Measurements from ENCODE around the gene FRMPD1. TPM values are rescaled to one million over a fixed set of nuclear protein-coding genes. Genes with fewer than 3 reads are reported as not detected.

FRMPD1 gene
- polyA plus RNA-seq, 3 donors, result 0.75 to 1.9 (median 1.1) TPM

GRCh38 chr9:37632479-37632878, 18.3 kb upstream of the FRMPD1 start:
- no peak for DNase-seq

- no peak for DNase-seq
These were observed 14.9 kb upstream of the FRMPD1 start for GRCh38 chr9:37635808-37636207.

GRCh38 chr9:37636511-37637448, 14.0 kb upstream of the FRMPD1 start:
- DNase-seq, result no peak

GRCh38 chr9:37639109-37639762, 11.5 kb upstream of the FRMPD1 start:
- no peak for DNase-seq

- DNase-seq, result no peak
These were observed 10.9 kb upstream of the FRMPD1 start for GRCh38 chr9:37639841-37640240.

- DNase-seq, result no peak
These were observed 10.5 kb upstream of the FRMPD1 start for GRCh38 chr9:37640246-37640645.

GRCh38 chr9:37641331-37641730, 9.4 kb upstream of the FRMPD1 start:
- DNase-seq, result no peak

- no peak for DNase-seq
These were observed 7.5 kb upstream of the FRMPD1 start for GRCh38 chr9:37643214-37643613.

- DNase-seq, result no peak
These were observed 4.7 kb upstream of the FRMPD1 start for GRCh38 chr9:37645903-37646506.

GRCh38 chr9:37650299-37650872, 368 bp upstream of the FRMPD1 start:
- no peak for DNase-seq

GRCh38 chr9:37652261-37652660, 1.5 kb downstream of the FRMPD1 start:
- DNase-seq, result no peak

GRCh38 chr9:37653385-37653784, 2.6 kb downstream of the FRMPD1 start:
- no peak for DNase-seq

GRCh38 chr9:37656936-37657335, 6.2 kb downstream of the FRMPD1 start:
- DNase-seq, result no peak

GRCh38 chr9:37660691-37661090, 9.9 kb downstream of the FRMPD1 start:
- no peak for DNase-seq

- no peak for DNase-seq
These were observed 13.2 kb downstream of the FRMPD1 start for GRCh38 chr9:37663926-37664325.

GRCh38 chr9:37667706-37668105, 17.0 kb downstream of the FRMPD1 start:
- no peak for DNase-seq

GRCh38 chr9:37668116-37668601, 17.4 kb downstream of the FRMPD1 start:
- DNase-seq, result no peak

- no peak for DNase-seq
These were observed 18.5 kb downstream of the FRMPD1 start for GRCh38 chr9:37669232-37669631.

- DNase-seq, result no peak
These were observed 24.9 kb downstream of the FRMPD1 start for GRCh38 chr9:37675661-37676060.

- DNase-seq, result no peak
These were observed 25.7 kb downstream of the FRMPD1 start for GRCh38 chr9:37676411-37676830.

- no peak for DNase-seq
These were observed 26.7 kb downstream of the FRMPD1 start for GRCh38 chr9:37677435-37677834.

- DNase-seq, result no peak
These were observed 28.1 kb downstream of the FRMPD1 start for GRCh38 chr9:37678789-37679273.

Measured in renal pelvis (tissue), 4 donors.